Myocyte (in vitro differentiated cells): ENCODE data around the gene DUSP12. TPM values are rescaled to one million over a fixed set of nuclear protein-coding genes. Genes with fewer than 3 reads are reported as not detected.
"Not testable (repeated sequence)": the region's sequence is repeated elsewhere in the genome, so short reads cannot be mapped to it uniquely, and the experiment has no call there.

Experiments used
- DNase-seq: peaks from one replicate; pipeline ENCODE4 v3.0.0-alpha.2; 2012; ENCODE audit warnings: low read depth
- polyA plus RNA-seq: library from polyadenylated mRNA; unstranded; fragments of >200 nt; gene quantifications from one replicate; pipeline ENCODE4 v1.2.1, GENCODE V29; 2012; ENCODE audit warnings: missing spikeins
- total RNA-seq: library from RNA; depleted of rRNA; stranded (reverse); fragments of >200 nt; gene quantifications from 2 replicates; pipeline ENCODE4 v1.2.3, GENCODE V29; 2014

The DUSP12 gene, protein sequence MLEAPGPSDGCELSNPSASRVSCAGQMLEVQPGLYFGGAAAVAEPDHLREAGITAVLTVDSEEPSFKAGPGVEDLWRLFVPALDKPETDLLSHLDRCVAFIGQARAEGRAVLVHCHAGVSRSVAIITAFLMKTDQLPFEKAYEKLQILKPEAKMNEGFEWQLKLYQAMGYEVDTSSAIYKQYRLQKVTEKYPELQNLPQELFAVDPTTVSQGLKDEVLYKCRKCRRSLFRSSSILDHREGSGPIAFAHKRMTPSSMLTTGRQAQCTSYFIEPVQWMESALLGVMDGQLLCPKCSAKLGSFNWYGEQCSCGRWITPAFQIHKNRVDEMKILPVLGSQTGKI
- total RNA-seq, result 17.6 and 22.1 TPM in 2 replicates
- polyA plus RNA-seq, result 17.2 TPM

DNA sequence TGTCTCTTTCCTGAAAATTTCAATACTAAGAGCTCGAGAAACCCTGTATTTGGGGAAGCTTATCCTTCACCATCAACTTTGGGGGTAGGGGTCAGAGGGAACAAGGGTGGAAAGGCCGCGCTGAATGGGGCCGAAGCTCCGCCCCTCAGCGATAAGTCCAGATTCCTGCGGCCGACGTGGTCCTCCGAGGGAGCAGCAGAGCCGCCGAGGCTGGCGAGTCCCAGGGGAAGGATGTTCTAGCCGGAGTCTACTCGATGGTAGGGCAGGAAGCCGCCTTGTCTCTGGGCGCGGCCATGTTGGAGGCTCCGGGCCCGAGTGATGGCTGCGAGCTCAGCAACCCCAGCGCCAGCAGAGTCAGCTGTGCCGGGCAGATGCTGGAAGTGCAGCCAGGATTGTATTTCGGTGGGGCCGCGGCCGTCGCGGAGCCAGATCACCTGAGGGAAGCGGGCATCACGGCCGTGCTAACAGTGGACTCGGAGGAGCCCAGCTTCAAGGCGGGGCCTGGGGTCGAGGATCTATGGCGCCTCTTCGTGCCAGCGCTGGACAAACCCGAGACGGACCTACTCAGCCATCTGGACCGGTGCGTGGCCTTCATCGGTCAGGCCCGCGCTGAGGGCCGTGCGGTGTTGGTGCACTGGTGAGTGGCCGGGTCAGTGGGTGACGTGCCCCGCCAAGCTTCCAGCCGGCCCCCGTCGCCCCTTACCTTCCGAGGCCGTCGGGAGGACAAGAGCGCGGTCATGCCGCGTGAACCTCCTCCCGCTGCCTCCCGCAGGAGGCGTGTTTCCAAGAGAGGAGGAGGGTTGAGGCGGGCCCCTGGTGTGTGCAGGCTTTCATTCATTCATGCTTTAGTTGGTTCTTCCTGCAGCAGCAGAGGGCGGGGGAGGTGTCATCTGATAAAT lies at the start of gene DUSP12:
Gene DUSP12 (plus strand): TSS at position 278 of the 899 bp plus-strand sequence. CDS start 16 bp downstream, at position 294.
- DNase-seq, result peak; percentile 96

DNA sequence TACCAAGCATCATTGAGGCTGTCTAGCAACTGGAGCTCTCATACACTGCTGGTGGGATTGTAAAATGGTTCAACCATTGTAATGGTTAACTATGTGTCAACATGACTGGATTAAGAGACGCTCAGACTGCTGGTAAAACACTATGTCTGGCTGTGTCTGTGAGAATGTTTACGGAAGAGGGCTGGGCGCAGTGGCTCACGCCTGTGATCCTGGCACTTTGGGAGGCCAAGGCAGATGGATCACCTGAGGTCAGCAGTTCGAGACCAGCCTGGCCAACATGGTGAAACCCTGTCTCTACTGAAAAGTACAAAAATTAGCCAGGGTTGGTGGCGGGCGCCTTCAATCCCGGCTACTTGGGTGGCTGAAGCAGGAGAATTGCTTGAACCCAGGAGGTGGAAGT lies 47.3 kb upstream of the DUSP12 start:
- no peak for DNase-seq

DNA sequence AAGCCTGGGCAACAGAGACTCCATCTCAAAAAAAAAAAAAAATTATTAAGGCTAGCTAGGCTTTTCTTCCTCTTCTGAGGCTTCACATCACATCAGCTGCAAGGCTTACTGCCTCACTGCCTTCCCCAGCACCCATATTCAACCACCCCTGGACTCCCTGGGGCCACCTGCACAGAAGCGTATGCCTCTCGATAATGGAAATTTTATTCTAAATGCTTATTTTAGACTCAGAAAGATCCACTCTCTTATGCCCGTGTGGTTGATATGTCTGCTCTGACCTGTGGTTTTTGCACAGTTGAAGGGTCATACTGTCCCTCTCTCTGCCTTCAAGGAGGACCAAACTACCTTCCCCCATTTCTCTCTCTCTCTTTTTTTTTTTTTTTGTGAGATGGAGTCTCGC lies 44.0 kb upstream of the DUSP12 start:
- DNase-seq, result no peak

DNA sequence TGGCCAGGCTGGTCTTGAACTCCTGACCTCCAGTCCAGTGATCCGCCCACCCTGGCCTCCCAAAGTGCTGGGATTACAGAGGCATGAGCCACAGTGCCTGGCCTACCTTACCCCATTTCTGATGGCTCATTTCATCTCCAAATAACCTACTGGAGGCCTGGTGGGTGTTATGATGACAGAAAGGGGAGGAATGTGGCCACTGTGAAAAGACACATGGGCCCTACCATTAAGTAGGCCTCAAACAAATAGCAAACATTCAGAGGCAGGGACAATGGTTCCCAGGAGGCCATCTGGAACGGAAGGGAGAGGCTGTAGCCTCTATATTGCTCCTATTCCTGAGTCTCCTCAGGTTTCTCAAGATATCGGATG lies 43.5 kb upstream of the DUSP12 start:
- no peak for DNase-seq

DNA sequence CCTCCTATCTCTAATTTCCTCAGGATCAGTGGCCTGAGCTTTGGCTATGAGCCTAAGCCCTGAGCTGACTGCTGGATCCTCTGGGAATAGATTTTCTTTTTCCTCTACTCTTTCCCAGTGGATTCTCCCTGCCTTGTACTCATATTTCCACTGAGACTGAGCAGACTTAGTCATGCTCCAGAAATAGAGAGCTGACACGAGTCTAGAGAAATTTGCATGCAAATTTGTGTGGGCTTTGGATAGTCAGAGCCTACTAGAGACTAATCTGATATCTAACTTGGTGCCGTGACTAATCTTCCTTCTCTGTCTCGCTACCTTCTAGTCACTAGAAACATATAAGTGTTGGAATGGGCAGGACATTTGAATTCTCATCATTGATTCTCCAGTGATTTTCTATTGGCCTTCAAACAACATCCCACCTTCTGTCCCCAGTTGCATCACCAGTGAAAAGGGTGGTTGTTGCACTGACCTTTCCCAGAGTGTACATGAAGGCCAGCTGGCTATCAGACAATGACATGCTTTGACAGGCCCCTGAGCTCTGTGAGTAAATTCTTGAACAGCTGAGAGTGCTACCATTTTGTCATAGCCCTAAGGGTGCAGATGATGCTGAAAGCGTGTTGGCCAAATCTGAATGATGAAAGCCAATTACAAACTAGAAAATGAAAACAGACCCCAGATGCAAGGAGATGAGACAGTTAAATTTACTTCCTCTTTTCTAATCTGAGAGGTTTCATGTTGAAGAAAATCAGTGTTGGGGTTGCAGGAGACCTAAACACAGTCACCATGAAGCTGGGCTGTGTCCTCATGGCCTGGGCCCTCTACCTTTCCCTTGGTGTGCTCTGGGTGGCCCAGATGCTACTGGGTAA lies 42.9 kb upstream of the DUSP12 start, which contains the start of gene FCRLA:
Gene FCRLA (plus strand): TSS at position 748 of the 866 bp plus-strand sequence. CDS start 36 bp downstream, at position 784.
- DNase-seq, result peak; percentile 98

DNA sequence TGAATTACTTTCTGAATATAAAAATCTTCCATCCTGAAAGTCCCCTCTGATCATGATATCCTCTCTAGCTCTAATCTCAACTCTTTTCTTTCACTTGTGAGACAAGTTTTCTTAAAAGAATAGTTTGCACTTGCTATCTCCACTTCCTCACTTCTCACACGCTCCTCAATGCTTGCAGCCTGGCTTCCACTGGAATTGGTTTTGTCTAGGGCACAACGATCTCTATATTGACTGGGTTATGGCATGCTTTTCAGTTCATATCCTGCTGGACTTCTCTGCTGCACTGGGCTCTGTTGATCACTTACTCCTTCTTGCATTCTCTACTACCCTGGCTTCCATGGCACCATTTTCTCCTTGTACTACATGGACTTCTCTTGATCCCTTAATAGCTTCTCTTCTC lies 42.1 kb upstream of the DUSP12 start:
- DNase-seq, result no peak

DNA sequence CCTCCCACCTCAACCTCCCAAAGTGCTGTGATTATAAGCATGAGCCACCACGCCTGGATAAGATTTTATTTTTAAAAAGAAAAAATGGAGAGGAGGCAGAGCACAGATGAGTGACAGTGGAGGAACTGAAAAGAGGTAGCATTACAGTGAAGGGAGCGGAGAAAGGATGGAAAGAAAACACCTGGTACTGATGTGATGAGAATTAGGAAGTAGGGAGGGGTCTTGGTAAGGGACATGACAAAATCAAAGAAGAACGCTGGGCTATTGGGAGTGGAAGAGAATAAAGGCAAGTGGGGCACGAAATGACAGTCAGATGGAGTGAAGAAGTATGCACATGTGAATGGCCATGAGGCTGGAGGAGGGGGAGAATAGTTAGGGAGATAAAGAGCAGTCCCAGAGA lies 40.2 kb upstream of the DUSP12 start:
- DNase-seq, result no peak

DNA sequence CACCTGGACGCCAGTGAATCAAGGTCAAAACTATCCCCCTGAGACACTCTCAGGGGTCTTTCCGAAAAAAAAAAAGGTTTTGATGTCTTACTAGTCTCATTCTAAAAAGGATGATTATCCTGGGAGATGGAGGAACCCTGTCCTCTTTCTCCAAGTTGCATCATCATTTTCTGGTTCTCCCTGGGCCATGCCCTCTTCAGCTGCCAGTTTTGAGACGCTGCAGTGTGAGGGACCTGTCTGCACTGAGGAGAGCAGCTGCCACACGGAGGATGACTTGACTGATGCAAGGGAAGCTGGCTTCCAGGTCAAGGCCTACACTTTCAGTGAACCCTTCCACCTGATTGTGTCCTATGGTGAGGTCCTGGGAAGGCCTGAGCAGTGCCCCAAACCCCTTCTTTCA lies 39.0 kb upstream of the DUSP12 start:
- no peak for DNase-seq

DNA sequence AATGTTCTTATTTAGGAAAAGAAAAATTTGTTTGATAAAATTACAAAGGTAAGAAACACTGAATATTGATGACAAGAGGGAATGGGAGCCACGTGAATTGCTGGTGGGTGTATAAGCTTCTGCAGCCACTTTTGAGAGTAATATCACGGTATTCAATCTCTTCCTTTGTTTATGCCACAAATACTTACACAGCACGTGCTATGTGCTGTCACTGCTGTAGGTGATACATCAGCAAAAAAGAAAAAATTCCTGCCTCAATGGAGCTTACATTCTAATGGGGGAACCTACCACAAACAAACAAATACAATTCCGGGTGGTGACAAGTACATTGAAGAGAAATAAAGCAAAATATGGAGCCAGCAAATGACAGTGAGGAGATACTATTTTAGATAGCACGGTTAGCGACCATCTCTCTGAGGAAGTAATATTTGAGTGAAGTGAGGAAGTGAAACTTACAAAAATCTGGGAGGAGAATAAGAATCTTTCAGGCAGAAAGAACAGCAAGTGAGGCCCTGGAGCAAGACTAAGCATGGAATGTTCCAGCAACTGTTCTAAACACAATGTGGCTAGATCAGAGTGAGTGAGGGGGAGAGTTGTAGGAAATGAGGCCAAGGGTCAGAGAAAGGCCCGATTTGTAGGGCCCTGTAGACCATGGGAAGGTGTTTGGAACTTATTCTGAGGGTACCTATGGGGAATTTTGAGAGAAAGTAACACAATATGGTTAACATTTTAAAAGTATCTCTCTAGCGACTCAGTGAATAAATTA lies 30.8 kb upstream of the DUSP12 start:
- no peak for DNase-seq

DNA sequence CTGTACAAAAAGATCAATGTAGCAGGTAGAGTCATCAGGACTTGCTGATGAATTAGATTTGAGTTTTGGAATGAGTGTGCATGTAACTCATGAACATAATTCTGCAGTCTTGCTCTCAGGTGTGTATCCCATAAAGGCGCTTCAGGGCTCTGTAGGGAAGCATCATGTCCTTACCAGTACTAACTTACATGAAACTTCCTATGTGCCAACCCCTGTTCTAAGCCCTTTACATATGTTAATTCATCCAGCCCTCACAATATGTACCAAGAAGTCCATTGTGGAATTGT lies 30.3 kb upstream of the DUSP12 start:
- no peak for DNase-seq

DNA sequence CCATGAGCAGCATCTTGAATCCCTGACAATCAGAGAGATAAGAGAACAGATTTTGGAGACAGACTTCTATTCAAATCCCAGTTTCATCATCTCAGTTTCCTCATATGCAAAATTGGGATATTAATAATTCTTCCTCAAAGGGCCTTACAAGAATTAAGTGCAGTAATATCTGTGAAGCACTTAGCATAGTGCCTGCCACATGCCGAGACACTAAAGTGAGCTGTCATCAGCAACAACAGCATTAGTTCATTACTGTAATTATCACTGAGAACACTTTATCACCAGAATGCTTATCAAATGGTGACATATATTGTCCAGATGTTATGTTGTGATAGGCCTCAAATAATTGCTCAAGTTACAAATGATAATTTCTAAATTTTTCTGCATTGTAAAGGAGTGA lies 29.2 kb upstream of the DUSP12 start:
- no peak for DNase-seq

DNA sequence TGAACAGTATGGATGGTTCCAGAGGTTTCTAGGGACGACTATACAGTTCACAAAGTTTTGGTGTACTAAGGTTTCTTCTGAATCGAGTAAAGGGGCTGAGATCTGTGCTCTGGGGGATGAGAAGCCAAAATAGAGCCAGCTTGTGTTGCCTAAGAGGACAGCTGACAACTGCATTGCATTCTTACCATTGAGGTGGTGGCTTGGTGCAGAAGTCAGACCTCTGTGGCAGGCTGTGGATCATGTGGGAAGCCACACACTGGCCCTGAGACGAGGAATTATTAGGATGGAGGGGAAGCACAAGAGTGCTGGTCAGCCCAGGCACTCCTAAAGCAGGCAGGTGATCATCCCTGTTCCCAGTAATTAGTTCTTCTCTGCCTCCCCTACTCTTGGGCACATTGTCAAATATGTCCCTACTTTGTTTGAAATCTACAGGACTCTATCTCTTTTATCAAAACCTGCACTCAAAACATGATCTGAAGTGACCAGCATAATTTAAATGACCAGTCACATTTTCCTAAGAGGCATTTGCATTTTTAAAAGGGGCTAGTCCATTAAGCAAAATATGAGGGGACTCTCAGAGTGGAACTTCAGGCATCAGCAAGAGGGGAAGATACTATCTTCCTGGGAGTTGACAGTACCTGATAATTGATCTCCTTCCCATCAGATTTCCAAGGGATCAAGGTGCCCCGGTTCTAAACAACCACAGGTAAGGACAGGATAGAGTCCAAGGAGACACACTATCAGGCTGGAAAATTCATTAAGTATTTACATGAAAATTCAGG lies 28.4 kb upstream of the DUSP12 start, which contains the start of gene FCRLB:
Gene FCRLB (plus strand): TSS at position 589 of the 782 bp plus-strand sequence. CDS start 1,129 bp downstream, outside the sequence.
- peak; percentile 92 for DNase-seq

DNA sequence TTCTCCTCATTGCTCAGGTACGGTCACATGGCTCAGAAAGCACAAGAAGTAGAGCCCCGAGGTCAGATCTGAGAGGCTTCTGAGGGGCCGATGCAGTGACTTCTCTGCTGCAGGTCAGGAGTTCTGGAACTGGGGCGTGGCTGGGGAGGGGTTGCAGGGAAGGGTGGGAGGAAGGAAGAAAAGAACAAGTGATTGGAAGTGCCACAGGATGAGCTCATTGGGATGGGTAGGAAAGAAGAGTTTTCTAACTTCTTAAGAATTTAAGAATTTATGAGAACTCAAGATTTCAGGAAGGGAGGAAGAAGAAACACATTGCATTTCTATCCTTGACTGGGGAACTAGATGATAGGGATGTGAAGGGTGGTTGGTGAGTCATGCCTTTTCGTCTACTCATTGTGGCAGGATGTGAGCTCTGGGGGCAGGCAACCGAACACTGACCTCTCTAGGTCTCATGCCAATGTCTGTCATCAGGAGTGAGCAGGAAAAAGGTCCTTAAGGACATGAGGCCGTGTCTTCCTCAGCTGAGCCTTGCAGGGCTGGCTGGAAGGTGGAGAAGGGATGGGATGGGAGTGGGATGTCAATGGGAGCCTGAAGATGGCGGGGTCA lies 27.7 kb upstream of the DUSP12 start:
- peak; percentile 83 for DNase-seq

DNA sequence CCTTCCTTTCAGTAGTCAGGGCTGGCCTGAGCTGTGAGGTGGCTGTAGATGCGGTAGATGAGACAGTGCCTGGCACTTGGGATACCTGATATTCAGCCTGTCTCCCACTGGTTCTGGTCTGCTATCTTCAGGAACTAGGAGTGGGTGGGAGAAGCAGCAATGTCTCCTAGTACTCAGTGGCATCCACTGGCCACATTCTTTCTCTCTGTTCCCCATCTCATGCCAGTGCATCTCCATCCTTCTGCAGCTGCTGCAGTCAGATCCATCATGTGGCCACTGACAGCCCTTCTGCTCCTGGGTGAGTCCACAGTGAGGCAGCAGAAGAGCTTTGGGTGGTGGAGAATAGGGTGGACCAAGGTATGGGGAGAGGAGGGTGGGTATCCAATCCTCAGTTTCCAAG lies 27.2 kb upstream of the DUSP12 start:
- peak; percentile 67 for DNase-seq

DNA sequence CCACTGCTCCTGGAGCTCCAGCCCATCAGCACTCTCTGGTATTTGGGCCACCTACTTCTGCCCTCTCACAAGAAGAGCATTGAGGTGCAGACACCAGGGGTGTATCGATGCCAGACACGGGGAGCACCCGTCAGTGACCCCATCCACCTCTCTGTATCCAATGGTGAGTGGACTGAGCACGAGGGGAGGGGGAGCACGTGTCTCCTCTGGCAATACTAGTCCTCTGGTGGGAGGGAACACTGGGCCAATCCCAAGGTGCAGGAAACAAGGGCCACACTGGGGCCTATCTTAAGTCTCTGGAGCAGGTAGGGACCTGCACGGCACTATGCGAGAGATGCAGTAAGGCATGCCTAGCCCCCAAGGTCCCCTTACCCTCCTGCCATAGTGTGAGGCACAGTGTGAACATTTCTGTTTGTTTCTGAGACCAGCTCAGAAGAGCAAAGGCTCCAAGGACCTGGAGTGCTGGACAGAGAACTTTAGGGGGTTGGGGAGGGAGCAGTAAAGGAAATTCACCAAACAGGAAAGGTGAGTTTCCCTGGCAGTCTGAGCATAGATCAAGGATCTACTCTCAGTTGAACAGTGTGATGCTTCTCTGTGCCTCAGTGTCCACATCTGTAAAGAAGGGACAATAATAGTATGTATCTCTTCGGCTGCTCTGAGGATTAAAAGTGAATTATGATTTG lies 26.0 kb upstream of the DUSP12 start:
- DNase-seq, result no peak

DNA sequence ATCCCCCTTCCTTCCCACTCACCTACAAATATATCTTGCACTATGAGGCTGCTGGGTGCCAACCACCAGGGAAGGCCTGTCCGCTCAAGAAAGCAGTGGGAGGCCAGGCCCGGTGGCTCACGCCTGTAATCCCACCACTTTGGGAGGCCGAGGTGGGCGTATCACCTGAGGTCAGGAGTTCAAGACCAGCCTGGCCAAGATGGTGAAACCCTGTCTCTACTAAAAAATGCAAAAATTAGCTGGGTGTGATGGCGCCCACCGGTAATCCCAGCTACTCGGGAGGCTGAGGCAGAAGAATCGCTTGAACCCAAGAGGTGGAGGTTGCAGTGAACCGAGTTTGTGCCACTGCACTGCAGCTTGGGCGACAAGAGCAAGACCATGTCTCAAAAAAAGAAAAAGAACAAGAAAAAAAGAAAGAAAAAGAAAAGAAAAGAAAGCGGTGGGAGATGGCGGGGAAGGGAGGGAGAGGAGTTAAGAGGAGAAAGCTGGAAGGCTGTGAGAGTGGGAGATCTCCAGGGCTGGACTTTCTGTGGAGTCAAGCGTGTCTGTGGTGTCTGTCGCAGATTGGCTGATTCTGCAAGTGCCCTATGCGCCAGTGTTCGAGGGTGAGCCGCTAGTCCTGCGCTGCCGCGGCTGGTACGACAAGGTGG lies 24.2 kb upstream of the DUSP12 start:
- not testable (repeated sequence) for DNase-seq

DNA sequence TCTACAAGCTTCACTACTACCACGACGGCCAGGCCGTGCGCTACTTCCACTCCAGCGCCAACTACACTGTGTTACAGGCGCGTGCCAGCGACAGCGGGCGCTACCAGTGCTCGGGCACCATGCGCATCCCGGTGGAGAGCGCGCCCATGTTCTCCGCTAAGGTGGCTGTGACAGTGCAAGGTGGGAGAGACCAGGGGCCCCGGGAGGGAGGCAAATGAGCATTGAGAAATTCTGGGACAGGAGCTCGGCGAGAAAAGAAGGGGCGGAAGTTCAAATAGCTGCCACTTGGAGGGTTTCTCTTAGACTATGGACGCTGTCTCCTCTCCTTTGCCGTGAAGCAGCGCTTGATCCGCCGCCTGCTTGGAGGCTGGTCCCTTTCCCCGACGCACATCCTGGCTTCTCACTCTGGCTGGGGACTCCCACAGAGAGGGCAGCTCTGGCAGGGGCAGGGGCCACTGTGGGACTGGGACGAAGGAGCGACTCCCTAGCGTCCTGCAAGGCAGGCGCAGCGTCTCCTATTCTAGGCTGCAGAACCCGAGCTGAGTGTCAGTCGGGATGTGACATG lies 23.6 kb upstream of the DUSP12 start:
- peak; percentile 34 for DNase-seq
